MV-4-11 (cell line): Measurements from ENCODE around the gene FSCN2.

ENCODE experiments used
- DNase-seq: peaks from one replicate; lab custom pipeline; 2025; lab: John Stamatoyannopoulos, UW

FSCN2 gene

GRCh38 chr17:81527591-81528383 lies at the start of gene FSCN2:
FSCN2 (plus strand) TSS chr17:81528377; CDS start chr17:81528532, 155 bp downstream.
- DNase-seq: no peak

DNA sequence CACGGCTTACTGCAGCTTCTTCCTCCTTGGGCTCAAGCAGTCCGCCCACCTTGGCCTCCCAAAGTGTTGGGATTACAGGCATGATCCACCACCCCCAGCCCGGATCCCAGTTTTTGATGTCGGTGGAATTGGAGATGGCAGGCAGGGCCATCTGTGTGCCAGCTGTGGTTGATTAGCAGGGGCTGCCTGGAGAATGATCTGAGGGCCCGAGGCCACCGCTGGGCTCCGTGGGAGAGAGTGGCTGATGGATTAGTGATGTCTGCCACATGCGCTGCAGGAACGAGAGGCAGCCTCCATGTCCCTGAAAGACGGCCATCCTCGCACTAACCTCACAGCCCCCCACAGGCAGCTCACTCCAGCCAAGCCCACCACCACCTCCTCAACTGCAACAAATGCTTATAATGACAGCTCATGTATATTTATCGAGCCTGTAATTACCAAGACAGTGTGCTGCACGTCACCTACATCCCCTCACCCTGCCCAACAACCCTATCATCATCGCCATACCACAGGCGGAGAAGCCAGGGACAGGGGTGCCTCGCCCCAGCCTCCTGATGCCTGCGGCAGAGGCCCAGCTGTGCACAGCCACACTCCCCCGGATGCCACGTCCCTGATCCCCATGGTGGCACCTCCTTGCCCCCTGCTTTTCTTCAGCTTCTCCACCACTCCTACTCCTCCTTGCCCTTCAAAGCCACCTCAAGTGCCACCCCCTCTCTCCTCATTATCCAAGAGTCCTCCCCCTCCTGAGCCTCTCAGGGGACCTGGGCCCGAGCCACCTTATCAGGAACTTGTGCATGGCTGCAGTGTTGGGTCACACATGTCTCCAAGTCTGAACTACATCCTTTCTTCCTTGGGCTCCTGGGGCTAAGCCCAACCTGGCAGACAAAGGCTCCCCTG lies 48.8 kb upstream of the FSCN2 start:
- DNase-seq: no peak

- DNase-seq: no peak
These were observed 47.8 kb upstream of the FSCN2 start for GRCh38 chr17:81480140-81481072.

GRCh38 chr17:81481073-81481799 lies 46.9 kb upstream of the FSCN2 start:
- peak; percentile 59 for DNase-seq

DNA sequence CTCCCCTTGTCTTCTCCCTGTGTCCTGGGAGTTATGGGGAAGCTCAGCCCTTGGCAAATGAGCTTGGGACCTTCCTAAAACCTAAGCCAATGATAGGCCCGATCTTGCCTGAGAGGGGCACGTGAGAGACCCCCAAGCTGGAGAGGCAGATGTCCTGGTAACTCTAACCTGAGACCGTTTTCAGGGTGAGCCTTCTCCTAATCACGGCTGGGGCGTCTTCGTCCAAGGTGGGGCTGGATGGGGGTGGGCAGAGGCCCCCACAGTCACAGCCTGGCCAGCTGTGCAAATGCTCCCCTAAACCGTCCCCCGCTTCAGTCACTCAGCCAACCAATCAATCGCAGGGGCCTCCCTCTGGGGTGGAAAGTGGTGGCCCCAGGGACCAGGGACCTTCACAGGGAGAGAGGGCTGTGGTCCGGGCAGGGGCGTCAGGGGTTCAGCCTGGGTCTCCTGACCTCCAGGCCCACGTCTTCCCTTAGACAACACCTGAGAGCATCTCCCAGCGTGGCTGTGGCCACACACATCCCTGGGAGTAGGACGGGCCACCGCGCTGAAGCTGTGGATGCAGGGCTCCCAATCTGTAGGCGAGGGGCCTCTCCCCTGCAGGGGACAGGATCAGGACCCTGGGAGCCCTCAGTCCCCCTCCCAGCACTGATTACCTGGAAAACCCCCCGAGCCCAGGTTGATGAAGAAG lies 46.2 kb upstream of the FSCN2 start:
- DNase-seq: no peak

DNA sequence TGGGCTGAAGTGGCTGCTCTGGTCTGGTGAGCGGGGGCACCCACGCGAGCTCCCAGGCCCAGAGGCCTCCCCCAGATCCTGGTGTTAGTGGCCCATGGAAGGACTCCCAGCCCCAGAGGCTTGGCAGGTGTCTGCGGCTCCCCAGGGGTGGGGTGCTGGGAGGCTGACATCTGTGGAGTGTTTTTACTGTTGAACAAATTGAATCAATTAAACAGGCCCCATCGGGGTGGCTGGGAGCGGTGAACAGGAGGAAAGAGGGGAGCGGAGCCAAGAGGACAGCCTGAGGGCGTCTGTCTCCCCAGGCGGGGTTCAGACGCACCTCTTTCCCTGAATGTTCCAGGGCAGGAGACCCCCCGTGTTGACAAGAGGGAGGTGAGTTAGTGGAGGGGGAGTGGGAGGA lies 45.5 kb upstream of the FSCN2 start:
- no peak for DNase-seq

DNA sequence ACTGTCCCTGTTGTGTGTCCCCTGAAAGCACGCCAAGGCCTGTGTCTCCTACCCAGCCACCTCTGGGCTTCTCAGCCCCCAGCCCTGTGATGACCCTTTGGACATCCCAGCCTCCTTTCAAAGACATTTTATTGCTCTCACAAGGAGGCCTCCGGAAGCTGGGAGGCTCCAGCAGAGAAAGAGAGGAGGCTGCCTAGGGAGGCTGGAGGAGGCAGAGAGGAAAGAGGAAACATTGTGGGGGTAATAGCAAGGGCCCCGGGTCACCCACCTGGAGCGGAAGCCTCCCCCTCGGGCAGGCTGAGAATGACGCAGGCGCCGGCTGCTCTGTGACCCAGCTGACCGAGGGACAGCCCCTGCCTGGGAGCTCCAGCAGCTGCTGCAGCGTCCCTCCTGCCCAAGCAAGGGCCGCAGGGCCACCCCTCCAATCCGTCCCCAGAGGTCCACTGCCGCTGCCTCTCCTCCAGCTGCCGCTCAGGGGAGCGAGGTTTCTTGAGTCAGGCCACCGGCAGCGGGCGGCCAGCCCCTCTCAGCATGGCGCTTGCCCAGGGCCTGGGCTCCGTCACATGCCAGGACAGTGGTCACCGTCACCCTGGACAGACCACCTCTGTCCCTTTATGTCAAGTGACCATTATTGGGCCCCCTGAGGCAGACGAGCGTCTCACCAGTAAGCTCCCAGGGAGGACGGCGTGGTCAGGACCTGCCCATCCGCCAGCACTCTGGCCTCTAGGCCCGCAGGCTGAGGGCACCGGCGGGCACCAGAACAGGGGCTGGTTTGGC lies 44.9 kb upstream of the FSCN2 start:
- no peak for DNase-seq

GRCh38 chr17:81483862-81484194 lies 44.3 kb upstream of the FSCN2 start:
- DNase-seq: no peak

GRCh38 chr17:81484195-81484979 lies 43.8 kb upstream of the FSCN2 start:
- DNase-seq: peak; percentile 60

DNA sequence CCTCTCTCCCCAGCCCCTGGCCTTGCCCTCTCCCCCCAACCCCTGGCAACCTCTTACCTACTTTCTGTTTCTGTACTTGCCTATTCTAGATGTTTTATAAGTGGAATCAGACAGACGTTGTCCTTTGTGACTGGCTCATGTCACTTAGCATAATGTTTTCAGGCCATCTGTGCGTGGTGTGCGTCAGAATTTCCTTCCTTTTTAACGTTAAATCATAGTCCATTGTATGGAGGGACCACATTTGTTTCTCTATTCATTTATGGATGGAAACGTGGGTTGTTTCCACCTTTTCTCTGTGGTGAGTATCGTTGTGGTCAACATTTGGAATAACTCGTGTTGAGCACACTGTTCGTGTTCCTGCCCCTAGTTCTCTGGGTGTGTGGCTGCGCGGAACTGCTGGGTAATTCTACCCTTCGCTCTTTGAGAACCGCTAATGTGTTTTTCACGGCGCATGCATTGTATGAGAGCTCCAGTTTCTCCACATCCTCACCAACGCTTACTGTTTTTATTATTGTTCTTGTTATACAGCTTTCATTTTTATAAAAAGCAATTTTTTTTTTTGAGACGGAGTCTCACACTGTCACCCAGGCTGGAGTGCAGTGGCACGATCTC lies 41.9 kb upstream of the FSCN2 start:
- peak; percentile 27 for DNase-seq

- no peak for DNase-seq
These were observed 41.1 kb upstream of the FSCN2 start for GRCh38 chr17:81487089-81487486.

- peak; percentile 57 for DNase-seq
These were observed 40.5 kb upstream of the FSCN2 start for GRCh38 chr17:81487487-81488275.

DNA sequence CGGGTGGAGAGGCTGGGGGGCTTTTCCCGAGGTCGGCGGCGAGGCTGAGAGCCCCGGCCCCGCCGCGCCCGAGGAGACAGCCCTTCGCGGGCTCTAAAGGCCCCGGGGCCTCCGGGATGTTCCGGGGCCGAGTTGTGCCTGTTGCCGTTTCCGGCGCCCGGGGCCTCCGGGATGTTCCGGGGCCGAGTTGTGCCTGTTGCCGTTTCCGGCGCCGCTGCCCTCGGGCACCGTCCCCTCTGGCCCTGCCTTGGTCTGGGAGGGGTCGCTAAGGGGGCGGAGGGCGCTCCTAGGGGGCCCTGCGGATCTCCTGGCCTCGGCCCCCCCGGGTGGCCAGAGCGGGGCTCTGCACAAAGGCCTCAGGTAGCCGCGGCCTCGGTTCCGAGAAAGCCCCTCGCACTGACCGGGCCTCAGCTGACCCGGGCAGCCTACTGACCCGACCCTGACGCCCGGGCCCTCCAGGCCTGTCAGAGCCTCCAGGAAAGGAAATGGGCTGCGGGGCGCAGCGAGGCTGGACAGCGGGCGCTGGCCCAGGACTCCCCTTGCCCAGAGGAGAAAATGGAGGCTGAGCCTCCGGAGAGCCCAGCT lies 39.8 kb upstream of the FSCN2 start:
- no peak for DNase-seq

- DNase-seq: no peak
These were observed 38.9 kb upstream of the FSCN2 start for GRCh38 chr17:81489012-81489997.

DNA sequence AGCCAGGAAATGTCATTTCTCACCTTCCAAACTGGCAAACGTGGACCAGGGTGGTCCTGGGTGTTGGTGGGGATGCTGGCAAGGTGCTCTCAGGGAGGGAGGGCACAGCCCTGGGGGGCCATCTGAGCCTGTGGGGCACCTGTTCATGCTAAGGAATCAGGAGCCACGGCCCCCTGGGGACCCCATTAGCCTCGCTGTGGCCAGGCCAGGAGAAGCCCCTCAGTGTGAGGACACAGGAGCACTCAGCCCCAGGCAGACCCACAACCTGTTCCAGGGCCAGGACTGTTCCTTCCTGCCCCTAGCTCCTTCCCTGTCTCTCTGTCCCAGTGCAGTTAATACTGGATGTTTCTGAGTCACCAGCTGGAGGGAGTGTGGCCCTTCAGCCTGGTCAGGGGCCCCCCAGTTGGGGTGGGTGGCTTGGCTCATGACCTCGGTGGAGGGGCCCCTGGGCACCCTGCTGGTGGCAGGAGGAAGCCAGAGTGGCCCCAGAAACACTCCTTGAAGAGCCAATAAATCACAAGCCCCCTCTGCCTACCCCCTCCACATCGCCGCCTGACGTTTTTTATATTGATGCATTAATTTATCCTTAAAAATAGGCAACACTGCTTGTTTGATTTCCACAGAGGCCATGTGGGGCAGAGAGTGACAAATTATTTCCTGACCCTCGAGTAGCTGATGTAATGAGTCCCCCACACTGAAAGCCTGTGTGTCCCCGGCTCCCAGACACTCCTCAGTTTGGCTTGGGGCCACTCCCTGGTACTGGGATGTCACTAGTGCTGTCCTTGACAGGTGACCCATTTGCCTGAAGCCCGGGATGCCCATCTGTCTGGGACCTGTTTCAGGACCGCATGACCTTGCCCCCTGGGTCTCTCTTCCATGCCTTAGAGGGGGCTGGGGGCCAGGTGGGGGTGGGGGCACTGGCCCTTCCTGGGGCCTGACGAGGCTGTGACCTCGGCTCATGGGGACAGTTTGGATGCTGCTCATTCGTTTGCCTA lies 37.9 kb upstream of the FSCN2 start:
- DNase-seq: no peak
